HG02852 (cell line): ENCODE results near the gene GABBR2.

ENCODE experiments used
- ATAC-seq: cut with Tn5 transposase; IDR thresholded peaks from one replicate; pipeline ENCODE4 v1.9.1; 2021; ENCODE audit warnings: mild to moderate bottlenecking, moderate library complexity; ENCODE audit not compliant: unreplicated experiment

GABBR2 gene

DNA sequence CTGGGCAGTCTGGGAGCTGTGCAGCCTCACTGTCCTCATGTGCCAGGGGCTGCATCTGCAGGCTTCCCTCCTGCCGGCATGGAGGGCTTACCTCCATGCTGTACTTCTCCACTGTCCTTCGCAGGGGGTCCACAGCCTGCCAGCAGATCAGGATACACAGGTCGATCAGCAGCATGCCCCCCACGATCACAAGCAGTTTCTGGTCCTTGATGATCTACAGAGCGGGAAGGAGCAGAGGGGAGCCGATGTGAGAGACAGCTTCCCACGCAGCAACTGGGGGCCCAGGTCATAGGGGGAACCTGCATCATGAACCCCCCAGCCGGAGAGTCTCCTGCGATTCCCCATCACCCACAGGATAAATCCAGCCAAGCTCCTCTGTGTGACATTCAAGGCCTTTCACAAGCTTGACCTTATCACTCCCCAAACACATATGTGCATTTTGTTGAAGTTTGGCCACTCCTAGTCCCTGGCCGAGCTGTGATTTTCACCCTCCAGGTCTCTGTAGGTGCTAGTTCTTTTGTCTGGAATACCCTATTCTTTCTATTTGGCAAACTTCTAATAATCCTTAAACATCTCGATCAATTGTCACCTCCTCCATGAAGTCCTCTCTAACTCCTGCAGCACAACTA, 346.0 kb downstream of the GABBR2 start:
- ATAC-seq, result no peak

DNA sequence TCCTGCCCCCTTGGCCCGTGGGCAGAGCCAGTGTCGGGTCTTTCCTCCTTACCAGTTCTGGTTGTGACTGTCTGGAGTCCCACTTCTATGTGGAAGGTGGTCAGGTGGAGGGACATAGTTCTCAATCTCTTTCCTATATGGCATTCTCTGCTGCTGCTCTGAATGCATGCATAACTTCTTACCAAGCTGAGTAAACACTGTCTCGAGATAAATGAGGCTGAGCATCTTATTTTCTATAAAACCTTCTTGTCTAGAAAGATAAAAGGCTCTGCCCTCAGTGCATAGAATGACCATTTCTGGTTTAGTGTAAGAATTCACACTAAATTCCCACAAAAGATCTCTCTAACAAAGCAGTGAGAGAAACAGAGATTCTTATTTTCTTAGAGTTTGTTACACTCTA, 347.1 kb downstream of the GABBR2 start:
- ATAC-seq, result no peak

GRCh38 chr9:98360176-98360708, 348.5 kb downstream of the GABBR2 start:
- ATAC-seq, result no peak

- ATAC-seq, result no peak
Observed at GRCh38 chr9:98359569-98359968, 349.2 kb downstream of the GABBR2 start.

DNA sequence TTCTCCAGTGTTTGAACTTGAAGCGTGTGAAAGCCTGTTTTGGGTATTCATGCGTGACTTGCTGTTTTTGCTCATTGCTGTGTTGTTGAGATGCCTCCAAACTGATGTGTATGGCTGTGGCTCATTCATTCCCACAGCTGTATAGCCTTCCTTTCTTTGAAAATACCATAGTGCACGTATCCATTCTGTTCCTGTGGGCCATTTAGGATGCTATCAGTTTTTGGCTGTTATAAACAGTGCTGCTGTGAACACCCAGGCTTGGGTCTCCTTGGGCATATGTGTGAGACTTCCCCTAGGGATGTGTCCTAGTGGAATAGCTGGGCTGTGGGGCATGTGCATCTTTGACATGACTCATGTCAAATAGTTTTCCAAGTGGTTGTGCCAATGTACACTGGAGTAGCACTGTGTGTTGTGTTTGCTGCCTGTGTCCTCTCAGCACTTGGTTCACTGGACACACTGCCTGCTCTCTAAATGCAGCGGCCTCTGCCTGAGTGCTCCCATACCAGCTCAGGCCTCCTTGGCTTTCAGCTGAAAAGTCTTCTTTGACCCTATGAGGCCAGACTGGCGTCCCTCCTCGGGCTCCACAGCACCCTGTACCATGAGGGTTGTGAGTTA, 350.7 kb downstream of the GABBR2 start:
- ATAC-seq, result no peak

DNA sequence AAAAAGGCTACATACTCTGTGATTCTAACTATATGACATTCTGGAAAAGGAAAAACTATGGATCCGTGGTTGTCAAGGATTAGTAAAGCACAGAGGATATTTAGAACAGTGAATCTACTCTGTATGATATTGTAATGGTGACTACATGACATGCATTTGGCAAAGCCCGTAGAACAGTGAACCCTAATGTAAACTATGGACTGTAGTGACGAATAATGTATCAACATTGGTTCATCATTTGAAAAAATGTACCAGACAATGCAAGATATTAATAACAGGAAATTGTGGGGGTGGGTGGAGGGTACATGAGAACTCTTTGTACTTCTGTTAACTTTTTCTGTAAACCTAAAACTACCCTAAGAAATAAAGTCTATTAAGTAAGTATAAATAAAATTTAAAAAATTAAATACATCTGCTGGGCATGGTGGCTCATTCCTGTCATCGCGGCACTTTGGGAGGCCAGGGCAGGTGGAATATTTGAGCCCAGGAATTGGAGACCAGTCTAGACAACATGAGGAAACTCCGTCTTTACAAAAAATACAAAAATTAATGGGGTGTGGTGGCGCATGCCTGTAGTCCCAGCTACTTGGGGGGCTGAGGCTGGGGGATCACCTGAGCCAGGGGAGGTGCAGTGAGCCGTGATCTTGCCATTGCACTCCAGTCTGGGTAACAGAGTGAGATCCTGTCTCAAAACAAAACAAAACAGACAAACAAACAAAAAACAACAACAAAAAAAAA, 351.6 kb downstream of the GABBR2 start:
- ATAC-seq, result no peak

DNA sequence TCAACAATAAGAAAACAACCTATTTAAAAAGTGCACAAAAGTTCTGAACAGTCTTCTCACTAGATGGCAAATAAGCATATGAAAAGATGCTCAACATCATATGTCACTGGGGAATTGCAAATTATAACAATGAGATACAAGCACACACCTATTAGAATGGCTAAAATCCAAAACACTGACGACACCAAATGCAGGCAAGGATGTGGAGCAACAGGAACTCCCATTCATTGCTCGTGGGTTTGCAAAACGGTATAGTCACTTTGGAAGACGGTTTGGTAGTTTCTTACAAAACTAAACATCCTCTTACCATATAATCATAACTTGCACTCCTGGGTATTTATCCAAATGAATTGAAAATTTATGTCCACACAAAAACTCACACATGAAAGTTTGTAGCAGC, 352.4 kb downstream of the GABBR2 start:
- ATAC-seq, result no peak

DNA sequence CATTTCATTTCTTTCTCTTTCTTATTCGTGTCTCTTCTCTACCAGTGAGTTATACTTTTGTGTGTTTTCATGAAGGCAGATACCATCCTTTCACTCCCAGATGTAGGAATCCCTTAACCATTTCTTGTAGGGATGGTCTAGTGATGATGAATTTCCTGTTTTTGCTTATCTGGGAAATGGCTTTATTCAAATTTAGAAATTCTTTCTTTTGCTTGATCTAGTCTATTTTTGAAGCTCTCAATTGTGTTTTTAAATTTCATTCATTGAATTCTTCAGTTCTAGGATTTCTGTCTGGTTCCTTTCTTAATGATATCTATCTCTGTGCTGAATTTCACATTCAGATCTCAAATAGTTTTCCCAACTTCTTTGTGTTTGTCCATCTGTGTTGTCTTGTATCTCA, 357.4 kb downstream of the GABBR2 start:
- ATAC-seq, result no peak

DNA sequence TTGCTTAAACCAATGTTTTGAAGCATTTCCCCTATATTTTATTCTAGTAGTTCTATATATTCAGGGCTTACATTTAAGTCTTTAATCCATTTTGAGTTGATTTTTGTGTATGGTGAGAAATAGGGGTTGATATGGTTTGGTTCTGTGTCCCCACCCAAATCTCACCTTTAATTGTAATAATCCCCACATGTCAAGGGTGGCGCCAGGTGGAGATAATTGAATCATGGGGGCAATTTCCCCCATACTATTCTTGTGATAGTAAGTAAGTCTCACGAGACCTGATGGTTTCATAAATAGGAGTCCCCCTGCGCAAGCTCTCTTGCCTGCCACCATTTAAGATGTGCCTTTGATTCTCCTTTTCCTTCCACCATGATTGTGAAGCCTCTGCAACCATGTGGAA, 361.1 kb downstream of the GABBR2 start:
- no peak for ATAC-seq

DNA sequence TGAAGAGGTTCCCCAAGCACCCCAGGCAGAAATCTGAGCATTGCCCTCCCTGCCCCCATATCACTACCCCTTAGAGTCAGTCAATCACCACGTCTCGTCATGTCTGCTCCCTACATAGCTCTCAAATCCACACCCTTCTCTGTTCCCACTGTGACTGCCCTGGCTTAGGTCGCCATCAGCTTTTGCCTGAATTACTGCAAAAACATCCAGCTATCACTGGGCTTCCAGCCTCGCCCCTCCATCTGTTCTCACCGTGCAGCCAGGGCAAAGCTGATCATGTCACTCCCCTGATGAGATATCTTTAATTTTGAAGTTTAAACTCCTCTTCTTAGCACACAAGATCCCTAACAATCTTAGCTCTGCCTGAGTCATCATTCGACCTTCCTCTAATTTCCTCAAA, 363.7 kb downstream of the GABBR2 start:
- no peak for ATAC-seq

DNA sequence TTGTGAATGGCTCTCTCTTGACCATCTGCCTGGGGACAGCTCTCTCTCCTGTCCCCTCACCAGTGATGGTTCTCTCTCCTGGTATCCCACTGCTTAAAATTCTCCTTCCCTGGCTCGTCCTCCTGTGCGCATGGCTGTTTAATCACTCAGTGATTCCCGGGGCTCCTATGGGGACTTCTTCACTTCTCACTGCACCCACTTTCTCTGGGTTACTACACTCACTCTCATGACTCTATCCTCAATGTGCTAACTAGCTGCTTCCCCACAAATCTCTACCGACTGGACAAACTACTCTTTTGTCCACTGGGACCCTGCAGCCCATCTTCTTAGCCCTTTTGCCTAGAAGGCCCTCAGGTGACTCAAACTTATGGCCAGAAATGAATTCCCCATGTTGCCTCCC, 364.2 kb downstream of the GABBR2 start:
- ATAC-seq, result no peak

DNA sequence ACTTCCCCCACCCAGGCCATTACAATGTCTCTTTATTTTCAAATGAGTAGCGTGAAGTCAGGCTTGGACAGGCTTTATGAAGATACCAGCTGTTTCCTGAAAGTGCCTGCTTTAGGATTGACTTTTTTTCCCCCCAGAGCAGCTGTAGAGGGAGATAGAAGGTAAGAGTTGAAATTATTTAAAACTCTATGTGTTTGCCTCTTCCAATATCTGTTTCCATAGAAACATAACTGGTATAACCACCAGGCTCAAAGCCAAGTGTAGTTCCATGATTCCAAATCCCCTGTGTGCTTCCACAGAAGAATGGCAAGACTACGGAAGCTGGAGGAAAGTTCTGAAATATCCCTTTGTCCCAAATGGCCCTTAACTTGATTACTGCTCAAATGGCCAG, 365.9 kb downstream of the GABBR2 start:
- ATAC-seq, result no peak

GRCh38 chr9:98342098-98342819, 366.5 kb downstream of the GABBR2 start:
- ATAC-seq, result no peak

GRCh38 chr9:98341157-98342097, 367.3 kb downstream of the GABBR2 start:
- no peak for ATAC-seq

DNA sequence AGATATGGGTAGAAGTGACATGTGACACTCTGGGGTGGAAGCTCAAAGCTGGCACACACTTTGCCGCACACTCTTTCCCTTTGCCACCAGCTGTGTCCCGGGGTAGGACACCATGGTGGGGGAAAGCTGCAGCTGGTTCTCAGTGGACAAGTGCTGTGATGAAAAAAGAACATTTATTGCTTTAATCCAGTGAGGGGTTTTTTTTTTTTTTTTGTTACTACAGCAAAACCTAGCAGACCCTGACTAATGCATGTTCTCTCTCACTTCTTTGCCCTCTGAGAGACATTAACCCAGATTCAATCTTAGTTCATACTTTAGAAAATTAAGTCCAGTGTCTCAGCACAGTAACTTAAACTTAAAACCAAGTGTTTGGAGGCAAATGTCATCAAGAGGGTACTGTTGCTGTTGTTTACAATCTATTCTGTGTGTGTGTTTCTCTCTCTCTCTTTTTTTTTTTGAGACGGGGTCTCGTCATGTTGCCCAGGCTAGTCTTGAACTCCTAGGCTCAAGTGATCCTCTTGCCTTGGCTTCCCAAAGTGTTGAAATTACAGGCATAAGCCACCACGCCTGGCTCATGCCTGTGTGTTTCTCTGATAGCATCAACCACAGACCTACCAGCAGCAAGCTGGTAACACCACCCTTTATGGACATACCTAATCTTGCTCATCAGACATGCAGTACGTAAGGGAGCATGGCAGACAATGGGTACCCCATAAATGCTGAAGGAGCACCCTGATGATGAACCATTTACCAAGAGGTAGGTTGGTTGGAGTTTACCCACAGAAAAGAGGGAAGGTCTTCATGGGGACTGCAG, 368.5 kb downstream of the GABBR2 start:
- ATAC-seq, result no peak

DNA sequence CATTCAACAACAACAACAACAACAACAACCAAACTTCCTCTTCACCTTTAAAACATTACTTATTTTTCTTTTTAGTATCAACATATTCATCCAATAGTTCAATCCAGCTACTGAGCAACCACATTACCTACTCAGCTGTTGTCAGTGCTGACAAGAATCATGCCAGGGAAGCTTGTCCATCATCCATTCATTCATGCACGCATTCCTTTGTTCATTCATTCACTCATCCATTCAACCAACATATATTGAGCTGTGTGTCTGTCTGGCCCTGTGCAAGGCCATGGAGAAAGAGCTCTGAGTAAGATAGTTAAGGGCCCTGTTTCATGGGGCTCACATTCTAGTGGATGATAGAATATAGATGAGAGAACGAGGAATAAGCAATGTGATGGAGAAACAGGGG, 373.1 kb downstream of the GABBR2 start:
- no peak for ATAC-seq

- no peak for ATAC-seq
Observed at GRCh38 chr9:98334796-98335195, 373.9 kb downstream of the GABBR2 start.

DNA sequence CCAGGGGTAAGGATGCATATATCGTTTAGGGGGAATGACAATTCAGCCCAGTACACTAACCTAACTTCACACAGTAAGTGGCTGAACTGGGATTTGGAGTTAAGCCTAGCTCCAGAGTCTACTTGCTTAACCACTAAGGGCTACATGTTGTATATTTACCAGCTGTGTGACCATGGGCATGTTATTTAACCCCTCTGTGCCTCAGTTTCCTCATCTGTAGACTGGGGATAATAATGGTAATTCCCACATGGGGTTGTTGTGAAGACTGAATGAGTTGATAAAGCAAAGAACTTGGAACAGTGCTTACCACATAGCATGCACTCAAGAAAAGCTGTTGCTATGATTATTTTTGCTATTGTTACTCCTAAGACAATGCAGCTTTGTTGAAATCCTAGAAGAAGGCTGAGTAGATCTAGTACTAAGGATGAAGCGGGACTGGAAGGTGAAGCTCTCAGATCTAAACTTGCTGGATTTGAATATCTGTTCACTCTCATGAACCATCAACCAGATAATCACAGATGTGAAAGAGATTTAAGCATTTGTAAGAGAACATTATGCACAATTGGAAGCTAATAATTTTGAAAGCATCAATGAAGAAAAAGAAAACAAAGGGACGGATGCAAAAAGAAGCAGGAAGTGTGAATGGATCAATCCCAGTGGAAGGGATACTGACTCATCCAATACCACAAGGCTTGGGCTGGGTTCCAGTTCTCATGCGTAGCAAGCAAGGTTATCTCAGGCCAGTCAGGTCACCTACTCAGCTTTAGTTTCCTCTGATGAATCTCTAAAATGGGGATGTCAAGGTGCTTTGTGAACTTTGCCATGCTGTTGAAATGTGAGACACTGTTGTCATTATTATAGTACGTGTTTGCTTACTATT, 374.8 kb downstream of the GABBR2 start:
- no peak for ATAC-seq
